Fibroblast of skin of right quadriceps (primary cell): ENCODE results near the gene PI4KA.
"Not testable (repeated sequence)": the region's sequence is repeated elsewhere in the genome, so short reads cannot be mapped to it uniquely, and the experiment has no call there.

Experiments
- DNase-seq: peaks from one replicate; pipeline ENCODE4 v3.0.0-alpha.2; 2013

Gene PI4KA

GRCh38 chr22:20844055-20845037, 14.3 kb downstream of the PI4KA start:
- no peak for DNase-seq

DNA sequence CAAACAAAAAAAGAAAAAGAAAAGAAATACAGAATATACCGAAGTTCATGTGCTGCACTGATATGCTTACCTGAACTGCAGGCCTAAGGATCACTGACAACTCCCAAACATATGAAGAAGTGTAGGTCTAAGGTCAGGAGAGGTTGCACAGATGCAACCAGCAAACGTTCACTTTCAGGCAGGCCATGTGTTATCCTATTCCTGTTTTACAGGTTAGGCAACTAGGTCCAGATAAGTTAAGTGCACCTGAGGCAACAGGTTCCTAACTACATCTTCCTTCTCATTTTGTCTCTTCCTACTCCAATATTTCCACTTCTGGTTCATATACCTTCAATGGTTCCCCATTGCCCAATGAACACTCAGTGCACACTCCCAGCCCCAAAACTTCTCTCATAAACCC, 15.1 kb downstream of the PI4KA start:
- DNase-seq, result no peak

- no peak for DNase-seq
These were observed 17.8 kb downstream of the PI4KA start for GRCh38 chr22:20840646-20841371.

- DNase-seq, result no peak
These were observed 18.6 kb downstream of the PI4KA start for GRCh38 chr22:20839837-20840645.

GRCh38 chr22:20839354-20839753, 19.3 kb downstream of the PI4KA start:
- DNase-seq, result not testable (repeated sequence)

- no peak for DNase-seq
These were observed 21.4 kb downstream of the PI4KA start for GRCh38 chr22:20836987-20837823.

DNA sequence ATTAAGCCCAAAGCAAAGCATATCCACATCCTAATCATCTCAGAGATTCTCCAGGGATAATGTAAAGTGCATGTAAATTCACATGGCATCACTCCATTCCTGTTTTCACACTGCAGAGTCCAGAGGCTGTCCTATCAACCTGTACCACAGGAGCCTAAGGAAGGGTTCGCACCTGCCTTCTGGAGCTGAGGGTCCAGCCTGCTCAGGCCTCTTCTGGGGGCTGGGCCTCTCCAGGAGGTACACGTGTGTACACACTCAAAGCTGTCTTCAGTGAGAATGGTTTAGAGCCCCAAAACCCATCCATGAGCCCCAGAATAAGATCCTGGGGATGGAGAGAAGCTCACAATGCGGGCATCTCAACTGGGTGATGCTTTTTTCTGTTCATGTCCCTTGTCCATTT, 23.9 kb downstream of the PI4KA start:
- no peak for DNase-seq

DNA sequence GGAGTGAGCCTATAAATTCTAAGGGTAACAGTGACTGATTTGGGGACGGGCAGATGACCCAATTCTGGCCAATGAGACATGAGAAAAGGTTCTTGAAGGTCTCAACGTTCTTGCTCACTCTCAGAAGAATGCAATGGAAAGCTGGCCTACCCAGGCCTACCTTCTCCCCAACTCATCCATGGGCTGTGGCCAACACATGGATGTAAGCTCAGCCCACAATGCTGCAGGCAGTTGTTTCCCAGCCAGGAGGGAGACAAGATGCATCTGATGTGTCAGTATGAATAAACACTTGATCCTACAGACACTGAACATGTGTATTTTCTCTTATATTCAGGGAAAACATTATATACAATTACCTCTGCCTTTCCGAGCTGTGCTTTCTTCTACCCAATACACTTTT, 24.4 kb downstream of the PI4KA start:
- no peak for DNase-seq

DNA sequence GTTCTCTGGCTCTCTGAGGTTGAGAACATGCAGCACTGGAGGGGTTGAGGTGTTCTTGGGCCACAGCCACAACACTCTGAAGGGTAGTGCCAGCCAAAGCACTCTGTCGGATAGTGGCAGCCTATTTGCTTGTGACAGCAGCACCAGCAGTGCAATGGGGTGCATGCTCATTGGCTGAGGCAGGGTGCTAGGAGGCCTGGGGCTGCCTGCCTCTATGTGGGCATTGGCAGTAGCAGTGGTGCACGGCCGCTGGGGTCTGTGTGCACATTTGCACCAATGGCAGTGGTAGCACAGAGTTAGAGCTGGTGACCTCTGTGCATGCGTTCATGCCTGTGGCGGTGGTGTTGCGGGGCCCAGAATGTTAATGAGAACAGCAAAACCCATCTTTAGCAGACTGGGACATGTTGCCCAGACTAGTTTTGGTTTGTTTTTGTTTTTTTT, 25.4 kb downstream of the PI4KA start:
- DNase-seq, result no peak

DNA sequence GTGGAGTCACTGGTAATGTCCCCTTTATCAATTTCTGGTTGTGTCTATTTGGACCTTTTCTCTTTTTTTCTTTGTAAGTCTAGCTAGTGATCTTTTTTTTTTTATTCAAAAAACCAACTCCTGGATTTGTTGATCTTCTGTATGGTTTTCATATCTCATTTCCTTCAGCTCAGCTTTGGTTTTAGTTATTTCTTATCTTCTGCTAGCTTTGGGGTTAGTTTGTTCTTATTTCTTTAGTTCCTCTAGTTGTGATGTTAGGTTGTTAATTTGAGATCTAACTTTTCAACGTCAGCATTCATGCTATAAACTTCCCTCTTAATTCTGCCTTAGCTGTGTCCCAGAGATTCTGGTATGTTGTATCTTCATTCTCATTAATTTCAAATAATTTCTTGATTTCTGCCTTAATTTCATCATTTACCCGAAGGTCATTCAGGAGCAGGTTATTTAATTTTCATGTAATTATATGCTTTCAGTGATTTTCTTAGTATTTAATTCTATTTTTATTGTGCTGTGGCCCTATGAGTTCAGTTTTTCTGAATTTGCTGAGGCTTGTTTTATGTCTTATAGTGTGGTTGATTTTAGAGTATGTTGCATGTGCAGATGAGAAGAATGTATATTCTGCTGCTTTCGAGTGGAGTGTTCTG, 29.0 kb downstream of the PI4KA start:
- DNase-seq, result no peak

DNA sequence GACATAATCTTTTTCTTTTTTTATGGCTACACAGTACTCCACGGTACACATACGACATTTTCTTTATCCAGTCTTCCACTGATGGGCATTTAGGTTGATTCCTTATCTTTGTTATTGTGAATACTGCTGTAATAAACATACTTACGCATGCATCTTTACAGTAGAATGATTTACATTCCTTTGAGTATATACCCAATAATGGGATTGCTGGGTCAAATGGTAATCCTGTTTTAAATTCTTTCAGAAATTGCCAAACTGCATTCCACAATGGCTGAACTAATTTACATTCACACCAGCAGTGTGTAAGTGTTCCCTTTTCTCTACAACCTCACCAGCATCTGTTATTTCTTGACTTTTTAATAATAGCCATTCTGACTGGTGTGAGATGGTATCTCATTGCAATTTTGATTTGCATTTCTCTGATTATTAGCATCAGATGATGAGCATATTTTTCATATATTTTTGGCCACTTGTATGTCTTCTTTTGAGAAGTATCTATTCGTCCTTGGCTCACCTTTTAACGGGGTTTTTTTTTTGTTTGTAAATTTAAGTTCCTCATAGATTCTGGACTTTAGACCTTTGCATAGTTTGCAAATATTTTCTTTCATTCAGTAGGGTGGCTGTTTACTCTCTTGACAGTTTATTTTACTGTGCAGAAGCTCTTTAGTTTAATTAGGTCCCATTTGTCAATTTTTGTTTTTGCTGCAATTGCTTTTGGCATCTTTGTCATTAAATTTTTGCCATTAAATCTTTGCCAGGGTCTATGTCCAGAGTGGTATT, 32.0 kb downstream of the PI4KA start:
- not testable (repeated sequence) for DNase-seq

DNA sequence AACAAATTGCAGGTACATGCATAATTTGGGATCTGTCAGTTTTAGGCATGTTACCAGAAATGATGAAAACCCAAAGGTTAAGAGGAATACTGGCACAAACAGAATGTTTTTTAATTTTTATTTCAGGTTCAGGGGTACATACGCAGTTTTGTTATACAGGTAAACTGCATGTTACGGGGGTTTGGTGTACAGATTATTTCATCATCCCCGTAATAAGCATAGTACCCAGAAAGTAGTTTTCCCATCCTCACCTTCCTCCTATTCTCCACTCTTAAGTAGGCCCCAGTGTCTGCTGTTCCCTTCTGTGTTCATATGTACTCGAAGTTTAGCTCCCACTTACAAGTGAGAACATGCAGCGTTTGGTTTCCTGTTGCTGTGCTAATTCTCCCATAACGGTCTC, 33.0 kb downstream of the PI4KA start:
- no peak for DNase-seq

DNA sequence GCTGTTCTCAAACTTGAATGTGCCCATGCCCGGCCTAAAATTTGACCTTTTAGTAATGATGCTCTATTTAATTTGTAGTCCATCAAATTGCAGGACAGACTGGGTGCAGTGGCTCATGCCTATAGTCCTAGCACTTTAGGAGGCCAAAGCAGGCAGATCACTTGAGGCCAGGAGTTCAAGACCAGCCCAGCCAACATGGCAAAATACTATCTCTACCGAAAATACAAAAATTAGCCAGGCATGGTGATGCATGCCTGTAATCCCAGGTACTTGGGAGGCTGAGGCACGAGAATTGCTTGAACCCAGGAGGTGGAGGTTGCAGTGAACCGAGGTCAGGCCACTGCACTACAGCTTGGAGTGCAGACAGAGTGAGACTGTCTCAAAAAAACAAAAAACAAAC, 33.4 kb downstream of the PI4KA start:
- DNase-seq, result not testable (repeated sequence)

DNA sequence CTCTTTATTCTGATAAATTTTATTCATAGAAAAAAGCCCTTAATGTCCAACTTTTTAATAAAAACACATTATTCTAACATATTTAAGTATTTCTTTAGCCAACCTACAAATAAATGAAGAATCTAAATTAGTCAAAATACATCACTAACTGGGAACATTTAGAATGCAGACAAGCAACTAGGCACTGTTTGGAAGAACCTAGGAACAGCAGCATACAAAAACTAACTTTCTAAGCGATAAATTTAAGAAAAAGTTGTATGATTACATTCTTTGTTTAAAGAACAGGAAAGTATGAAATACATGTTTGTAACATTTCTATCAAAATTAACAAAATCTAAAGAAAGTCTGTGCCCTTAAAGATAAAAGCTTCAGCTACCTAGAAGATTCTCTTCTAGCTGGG, 35.3 kb downstream of the PI4KA start:
- no peak for DNase-seq

GRCh38 chr22:20822240-20822639, 36.4 kb downstream of the PI4KA start:
- no peak for DNase-seq

DNA sequence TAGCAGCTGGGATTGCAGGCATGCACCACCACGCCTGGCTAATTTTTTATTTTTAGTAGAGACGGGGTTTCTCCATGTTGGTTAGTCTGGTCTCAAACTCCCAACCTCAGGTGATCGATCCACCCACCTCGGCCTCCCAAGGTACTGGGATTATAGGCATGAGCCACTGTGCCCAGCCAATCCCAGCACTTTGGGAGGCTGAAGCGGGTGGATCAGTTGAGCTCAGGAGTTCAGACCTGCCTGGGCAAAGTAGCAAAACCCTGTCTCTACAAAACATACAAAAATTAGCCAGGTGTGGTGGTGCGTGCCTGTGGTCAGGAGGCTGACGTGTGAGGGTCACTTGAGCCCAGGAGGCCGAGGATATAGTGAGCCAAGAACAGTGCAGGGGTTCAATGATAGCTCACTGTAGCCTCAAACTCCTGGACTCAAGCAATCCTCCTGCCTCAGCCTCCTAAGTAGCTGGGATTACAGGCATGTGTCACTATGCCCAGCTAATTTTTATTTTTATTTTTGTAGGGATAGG, 36.8 kb downstream of the PI4KA start:
- not testable (repeated sequence) for DNase-seq

- no peak for DNase-seq
These were observed 39.1 kb downstream of the PI4KA start for GRCh38 chr22:20819471-20819870.

GRCh38 chr22:20818471-20818870, 40.1 kb downstream of the PI4KA start:
- DNase-seq, result no peak

- DNase-seq, result no peak
These were observed 42.1 kb downstream of the PI4KA start for GRCh38 chr22:20816559-20816958.

GRCh38 chr22:20815477-20816050, 43.0 kb downstream of the PI4KA start:
- DNase-seq, result no peak
